ENCODE data around the gene FREM1. TPM values are rescaled to one million over a fixed set of nuclear protein-coding genes. Genes with fewer than 3 reads are reported as not detected.
A peak's percentile ranks its signal among the peaks of the same experiment; 100 is the strongest.

Gene FREM1
- total RNA-seq, 2 donors from 2014 or later, result not detected

GRCh38 chr9:14846871-14847311 is 63.3 kb downstream of the FREM1 start:
- no peaks in the 10 kb centered on the region for H3K4me1 Mint-ChIP-seq
- ATAC-seq, result peak; percentile 69

GRCh38 chr9:14843163-14843562 is 67.1 kb downstream of the FREM1 start:
- Mint-ChIP-seq H3K4me1 (no peaks in the 10 kb centered on the region), H3K4me3 (no peak overlapping the region), H3K27ac (no peak overlapping the region), H3K27me3 (peaks cover 26% of the 10 kb centered on the region), H3K36me3 (ENCODE audit: low read depth) (no peaks in the 10 kb centered on the region)
- ATAC-seq (no peak), DNase-seq (no peak)
- H3K9me3 ChIP-seq (ENCODE audit: control insufficient read depth, low read length, poor library complexity, severe bottlenecking), result no peaks in the 10 kb centered on the region

More at GRCh38 chr9:14846871-14847311, 63.3 kb downstream of the FREM1 start:
- H3K4me3 Mint-ChIP-seq, result no peak overlapping the region
- no peak overlapping the region for H3K27ac Mint-ChIP-seq
- no peaks in the 10 kb centered on the region for H3K36me3 Mint-ChIP-seq (ENCODE audit: low read depth)
- no peaks in the 10 kb centered on the region for H3K9me3 ChIP-seq (ENCODE audit: control insufficient read depth, low read length, poor library complexity, severe bottlenecking)
- H3K27me3 Mint-ChIP-seq, result peaks cover 41% of the 10 kb centered on the region
- DNase-seq, result peak in 2 of 3 donors; percentile 10 to 32

GRCh38 chr9:14842269-14842668 is 68.0 kb downstream of the FREM1 start:
- Mint-ChIP-seq H3K4me1 (no peaks in the 10 kb centered on the region), H3K4me3 (no peak overlapping the region), H3K27ac (no peak overlapping the region), H3K27me3 (peaks cover 24% of the 10 kb centered on the region), H3K36me3 (ENCODE audit: low read depth) (no peaks in the 10 kb centered on the region)
- ATAC-seq (no peak), DNase-seq (no peak)
- H3K9me3 ChIP-seq (ENCODE audit: control insufficient read depth, low read length, poor library complexity, severe bottlenecking), result no peaks in the 10 kb centered on the region

- H3K27ac Mint-ChIP-seq, result no peak overlapping the region
- H3K9me3 ChIP-seq (ENCODE audit: control insufficient read depth, low read length, poor library complexity, severe bottlenecking), result no peaks in the 10 kb centered on the region
- ATAC-seq, result no peak
- DNase-seq, result no peak
- H3K4me3 Mint-ChIP-seq, result no peak overlapping the region
- peaks cover 21% of the 10 kb centered on the region for H3K27me3 Mint-ChIP-seq
- no peaks in the 10 kb centered on the region for H3K4me1 Mint-ChIP-seq
- H3K36me3 Mint-ChIP-seq (ENCODE audit: low read depth), result no peaks in the 10 kb centered on the region
Measured at GRCh38 chr9:14838701-14839100, 71.5 kb downstream of the FREM1 start.

- Mint-ChIP-seq H3K4me1 (no peaks in the 10 kb centered on the region), H3K27ac (no peak overlapping the region), H3K36me3 (ENCODE audit: low read depth) (no peaks in the 10 kb centered on the region), H3K27me3 (peaks cover 16% of the 10 kb centered on the region), H3K4me3 (no peak overlapping the region)
- H3K9me3 ChIP-seq (ENCODE audit: control insufficient read depth, low read length, poor library complexity, severe bottlenecking), result no peaks in the 10 kb centered on the region
- DNase-seq (no peak), ATAC-seq (no peak)
Measured at GRCh38 chr9:14836885-14837284, 73.3 kb downstream of the FREM1 start.

GRCh38 chr9:14831661-14832060 is 78.6 kb downstream of the FREM1 start:
- H3K9me3 ChIP-seq (ENCODE audit: control insufficient read depth, low read length, poor library complexity, severe bottlenecking), result no peaks in the 10 kb centered on the region
- Mint-ChIP-seq H3K27me3 (no peaks in the 10 kb centered on the region), H3K4me3 (no peak overlapping the region), H3K36me3 (ENCODE audit: low read depth) (no peaks in the 10 kb centered on the region), H3K27ac (no peak overlapping the region), H3K4me1 (no peaks in the 10 kb centered on the region)
- ATAC-seq, result no peak
- no peak for DNase-seq

GRCh38 chr9:14831074-14831473 is 79.2 kb downstream of the FREM1 start:
- Mint-ChIP-seq H3K4me3 (no peak overlapping the region), H3K36me3 (ENCODE audit: low read depth) (no peaks in the 10 kb centered on the region), H3K27me3 (no peaks in the 10 kb centered on the region)

GRCh38 chr9:14830057-14830456 is 80.2 kb downstream of the FREM1 start:
- DNase-seq, result no peak
- no peaks in the 10 kb centered on the region for H3K27me3 Mint-ChIP-seq
- no peaks in the 10 kb centered on the region for H3K4me1 Mint-ChIP-seq
- no peak overlapping the region for H3K4me3 Mint-ChIP-seq
- no peak overlapping the region for H3K27ac Mint-ChIP-seq
- no peaks in the 10 kb centered on the region for H3K9me3 ChIP-seq (ENCODE audit: control insufficient read depth, low read length, poor library complexity, severe bottlenecking)
- ATAC-seq, result no peak
- H3K36me3 Mint-ChIP-seq (ENCODE audit: low read depth), result no peaks in the 10 kb centered on the region

More at GRCh38 chr9:14831074-14831473, 79.2 kb downstream of the FREM1 start:
- H3K9me3 ChIP-seq (ENCODE audit: control insufficient read depth, low read length, poor library complexity, severe bottlenecking), result no peaks in the 10 kb centered on the region
- Mint-ChIP-seq H3K27ac (no peak overlapping the region), H3K4me1 (no peaks in the 10 kb centered on the region)
- no peak for DNase-seq
- no peak for ATAC-seq

GRCh38 chr9:14829204-14829603 is 81.0 kb downstream of the FREM1 start:
- H3K9me3 ChIP-seq (ENCODE audit: control insufficient read depth, low read length, poor library complexity, severe bottlenecking), result no peaks in the 10 kb centered on the region
- Mint-ChIP-seq H3K27me3 (no peaks in the 10 kb centered on the region), H3K36me3 (ENCODE audit: low read depth) (no peaks in the 10 kb centered on the region), H3K4me3 (no peak overlapping the region), H3K27ac (no peak overlapping the region), H3K4me1 (no peaks in the 10 kb centered on the region)
- no peak for ATAC-seq
- no peak for DNase-seq

GRCh38 chr9:14827805-14828204 is 82.4 kb downstream of the FREM1 start:
- no peak overlapping the region for H3K27ac Mint-ChIP-seq
- no peak for DNase-seq
- ATAC-seq, result no peak
- H3K4me3 Mint-ChIP-seq, result no peak overlapping the region
- H3K9me3 ChIP-seq (ENCODE audit: control insufficient read depth, low read length, poor library complexity, severe bottlenecking), result no peaks in the 10 kb centered on the region
- H3K27me3 Mint-ChIP-seq, result peaks cover 5% of the 10 kb centered on the region
- no peaks in the 10 kb centered on the region for H3K36me3 Mint-ChIP-seq (ENCODE audit: low read depth)
- no peaks in the 10 kb centered on the region for H3K4me1 Mint-ChIP-seq

- H3K27me3 Mint-ChIP-seq, result peaks cover 5% of the 10 kb centered on the region
- no peak for ATAC-seq
- no peak overlapping the region for H3K4me3 Mint-ChIP-seq
- no peak overlapping the region for H3K27ac Mint-ChIP-seq
- no peaks in the 10 kb centered on the region for H3K4me1 Mint-ChIP-seq
- no peak for DNase-seq
- no peaks in the 10 kb centered on the region for H3K9me3 ChIP-seq (ENCODE audit: control insufficient read depth, low read length, poor library complexity, severe bottlenecking)
- H3K36me3 Mint-ChIP-seq (ENCODE audit: low read depth), result no peaks in the 10 kb centered on the region
Measured at GRCh38 chr9:14824481-14824880, 85.7 kb downstream of the FREM1 start.

- Mint-ChIP-seq H3K36me3 (ENCODE audit: low read depth) (no peaks in the 10 kb centered on the region), H3K4me1 (no peaks in the 10 kb centered on the region), H3K27me3 (peaks cover 11% of the 10 kb centered on the region), H3K27ac (no peak overlapping the region), H3K4me3 (no peak overlapping the region)
- ATAC-seq, result no peak
- H3K9me3 ChIP-seq (ENCODE audit: control insufficient read depth, low read length, poor library complexity, severe bottlenecking), result no peaks in the 10 kb centered on the region
- DNase-seq, result no peak
Measured at GRCh38 chr9:14823800-14824199, 86.4 kb downstream of the FREM1 start.

- no peak overlapping the region for H3K4me3 Mint-ChIP-seq
- peaks cover 22% of the 10 kb centered on the region for H3K27me3 Mint-ChIP-seq
- no peaks in the 10 kb centered on the region for H3K9me3 ChIP-seq (ENCODE audit: control insufficient read depth, low read length, poor library complexity, severe bottlenecking)
- H3K27ac Mint-ChIP-seq, result no peak overlapping the region
- H3K4me1 Mint-ChIP-seq, result no peaks in the 10 kb centered on the region
- no peak for ATAC-seq
- H3K36me3 Mint-ChIP-seq (ENCODE audit: low read depth), result no peaks in the 10 kb centered on the region
- DNase-seq, result no peak
Measured at GRCh38 chr9:14822666-14823065, 87.6 kb downstream of the FREM1 start.

- Mint-ChIP-seq H3K27ac (no peak overlapping the region), H3K36me3 (ENCODE audit: low read depth) (no peaks in the 10 kb centered on the region), H3K27me3 (peaks cover 34% of the 10 kb centered on the region), H3K4me3 (no peak overlapping the region), H3K4me1 (no peaks in the 10 kb centered on the region)
- ATAC-seq, result no peak
- H3K9me3 ChIP-seq (ENCODE audit: control insufficient read depth, low read length, poor library complexity, severe bottlenecking), result no peaks in the 10 kb centered on the region
- DNase-seq, result no peak
Measured at GRCh38 chr9:14819183-14819582, 91.0 kb downstream of the FREM1 start.
